ENCODE measurements around the gene PCBP3. TPM values are rescaled to one million over a fixed set of nuclear protein-coding genes. Genes with fewer than 3 reads are reported as not detected.
"Not testable (repeated sequence)": the region's sequence is repeated elsewhere in the genome, so short reads cannot be mapped to it uniquely, and the experiment has no call there.

Gene PCBP3
- total RNA-seq, 4 donors from 2014 or later = 0.13 to 0.26 TPM; not detected in 2

DNA sequence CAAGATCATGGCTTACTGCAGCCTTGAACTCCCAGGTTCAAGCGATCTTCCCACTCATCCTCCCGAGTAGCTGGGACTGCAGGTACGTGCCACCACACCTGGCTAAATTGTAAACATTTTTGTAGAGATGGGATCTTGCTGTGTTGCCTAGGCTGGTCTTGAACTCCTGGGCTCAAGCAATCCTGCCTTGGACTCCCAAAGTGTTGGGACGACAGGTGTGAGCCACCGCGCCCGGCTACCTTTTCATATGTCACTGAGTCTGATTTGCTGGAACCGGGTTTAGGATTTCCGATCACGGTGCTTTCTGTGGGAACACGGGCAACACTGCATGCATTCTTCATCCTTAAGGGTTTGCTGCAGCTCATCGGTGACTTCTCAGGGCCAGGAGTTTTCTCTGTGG, 32.2 kb upstream of the PCBP3 start:
- Histone ChIP-seq H3K27ac (no peak overlapping the region), H3K4me3 (no peak overlapping the region), H3K27me3 (peaks cover 32 to 67% (median 47%) of the 10 kb centered on the region in 3 donors), H3K4me1 (no peaks in the 10 kb centered on the region), H3K36me3 (no peaks in the 10 kb centered on the region), H3K9me3 (no peaks in the 10 kb centered on the region)
- intact Hi-C loops (cut with DNase I; ENCODE audit: low total_unique reads) (no loop called here), in situ Hi-C loops (cut with MboI; ENCODE audit: low sequenced_read_pairs in 4 of 4) (no loop called here)
- ATAC-seq (no peak), DNase-seq (no peak)
- TF ChIP-seq POLR2A (IDR thresholded peaks at IDR 0.05) (no peak), CTCF (IDR thresholded peaks at IDR 0.05 in 4 of 5, conservative IDR thresholded peaks at IDR 0.05 in 1 of 5) (no peak)

- Histone ChIP-seq H3K4me1 (no peaks in the 10 kb centered on the region), H3K4me3 (no peak overlapping the region), H3K36me3 (no peaks in the 10 kb centered on the region), H3K27me3 (peaks cover 36 to 67% (median 55%) of the 10 kb centered on the region in 3 donors), H3K27ac (no peak overlapping the region), H3K9me3 (no peaks in the 10 kb centered on the region)
- no peak for TF ChIP-seq POLR2A (IDR thresholded peaks at IDR 0.05)
- no peak for TF ChIP-seq CTCF (IDR thresholded peaks at IDR 0.05 in 4 of 5, conservative IDR thresholded peaks at IDR 0.05 in 1 of 5)
- no peak for ATAC-seq
- no peak for DNase-seq
- intact Hi-C loops (cut with DNase I; ENCODE audit: low total_unique reads) = no loop called here
- in situ Hi-C loops (cut with MboI; ENCODE audit: low sequenced_read_pairs in 4 of 4) = no loop called here
Observed at GRCh38 chr21:45611939-45612664, 31.4 kb upstream of the PCBP3 start.

DNA sequence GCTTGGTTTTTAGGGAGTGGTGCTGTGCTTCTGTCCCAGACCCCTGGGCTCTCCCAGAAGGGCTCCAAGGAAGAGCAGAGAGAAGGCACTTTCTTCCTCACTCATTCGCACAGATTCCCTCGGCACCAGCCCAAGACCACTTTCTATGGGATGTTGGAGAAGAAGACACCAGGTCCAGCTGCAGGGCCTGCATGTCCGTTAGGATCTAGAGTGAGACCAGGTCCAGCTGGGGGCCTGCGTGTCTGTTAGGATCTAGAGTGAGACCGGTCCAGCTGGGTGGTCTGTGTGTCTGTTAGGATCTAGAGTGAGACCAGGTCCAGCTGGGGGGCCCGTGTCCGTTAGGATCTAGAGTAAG, 30.9 kb upstream of the PCBP3 start:
- ATAC-seq; DNase-seq; H3K4me3 ChIP-seq; H3K27ac ChIP-seq; H3K9me3 ChIP-seq; H3K4me1 ChIP-seq; in situ Hi-C loops (cut with MboI; ENCODE audit: low sequenced_read_pairs in 4 of 4); intact Hi-C loops (cut with DNase I; ENCODE audit: low total_unique reads); H3K36me3 ChIP-seq: not testable (repeated sequence)
- H3K27me3 ChIP-seq = peaks cover 38 to 67% (median 55%) of the 10 kb centered on the region in 3 donors

DNA sequence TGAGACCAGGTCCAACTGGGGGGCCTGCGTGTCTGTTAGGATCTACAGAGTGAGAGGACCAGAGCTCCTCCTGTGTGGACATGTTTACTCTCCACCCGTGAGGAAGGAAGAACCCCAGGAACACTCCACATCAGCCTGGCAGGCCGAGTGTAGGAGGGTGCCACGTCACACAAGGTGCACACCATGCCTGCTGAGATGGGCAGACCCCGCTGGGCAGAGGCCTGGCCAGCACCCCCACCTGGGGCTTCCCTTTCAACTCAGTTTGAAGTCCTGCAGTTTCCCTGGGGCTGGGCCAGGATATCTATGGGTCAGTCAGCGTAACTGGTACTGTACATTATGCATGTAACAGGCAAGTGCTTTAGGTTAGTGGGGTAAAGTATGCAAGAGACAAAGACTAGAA, 30.1 kb upstream of the PCBP3 start:
- Histone ChIP-seq H3K27ac (no peak overlapping the region), H3K36me3 (no peaks in the 10 kb centered on the region), H3K9me3 (no peaks in the 10 kb centered on the region), H3K4me1 (no peaks in the 10 kb centered on the region), H3K4me3 (no peak overlapping the region), H3K27me3 (peaks cover 38 to 67% (median 59%) of the 10 kb centered on the region in 3 donors)
- DNase-seq (no peak), ATAC-seq (no peak)
- intact Hi-C loops (cut with DNase I; ENCODE audit: low total_unique reads) = no loop called here
- TF ChIP-seq CTCF (IDR thresholded peaks at IDR 0.05 in 4 of 5, conservative IDR thresholded peaks at IDR 0.05 in 1 of 5) (no peak), POLR2A (IDR thresholded peaks at IDR 0.05) (no peak)
- in situ Hi-C loops (cut with MboI; ENCODE audit: low sequenced_read_pairs in 4 of 4) = no loop called here

DNA sequence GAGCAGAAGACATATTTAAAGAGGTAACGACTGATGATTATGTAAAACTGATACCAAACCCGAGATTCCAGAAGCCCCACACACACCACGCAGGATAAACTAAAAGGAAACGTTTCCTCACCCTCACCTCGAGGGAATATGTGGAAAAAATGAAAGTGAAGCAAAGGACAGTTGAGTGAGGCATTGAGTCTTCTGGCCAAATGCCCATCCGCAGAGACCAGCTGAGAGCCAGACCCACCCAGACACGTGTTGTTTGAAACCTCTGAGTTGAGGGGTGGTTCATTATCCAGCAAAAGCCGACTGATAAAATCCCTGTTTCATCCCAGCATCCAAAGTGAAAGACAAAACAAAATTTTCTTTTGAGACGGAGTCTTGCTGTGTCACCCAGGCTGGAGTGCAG, 29.6 kb upstream of the PCBP3 start:
- in situ Hi-C loops (cut with MboI; ENCODE audit: low sequenced_read_pairs in 4 of 4) = no loop called here
- peaks cover 38 to 67% (median 63%) of the 10 kb centered on the region in 3 donors for H3K27me3 ChIP-seq

More for the DNA sequence above, 29.6 kb upstream of the PCBP3 start:
- intact Hi-C loops (cut with DNase I; ENCODE audit: low total_unique reads) = no loop called here
- DNase-seq = no peak
- Histone ChIP-seq H3K4me1 (no peaks in the 10 kb centered on the region), H3K27ac (no peak overlapping the region), H3K9me3 (no peaks in the 10 kb centered on the region), H3K36me3 (no peaks in the 10 kb centered on the region), H3K4me3 (no peak overlapping the region)
- TF ChIP-seq CTCF (IDR thresholded peaks at IDR 0.05 in 4 of 5, conservative IDR thresholded peaks at IDR 0.05 in 1 of 5) = no peak
- TF ChIP-seq POLR2A (IDR thresholded peaks at IDR 0.05) = no peak
- ATAC-seq = no peak

Data from gastrocnemius medialis (tissue), 4 donors.